ENCODE data around the gene PTPN11. TPM values are rescaled to one million over a fixed set of nuclear protein-coding genes. Genes with fewer than 3 reads are reported as not detected.

Gene PTPN11
- polyA plus RNA-seq, 12 donors, result 61.4 to 117 (median 68.5) TPM

DNA sequence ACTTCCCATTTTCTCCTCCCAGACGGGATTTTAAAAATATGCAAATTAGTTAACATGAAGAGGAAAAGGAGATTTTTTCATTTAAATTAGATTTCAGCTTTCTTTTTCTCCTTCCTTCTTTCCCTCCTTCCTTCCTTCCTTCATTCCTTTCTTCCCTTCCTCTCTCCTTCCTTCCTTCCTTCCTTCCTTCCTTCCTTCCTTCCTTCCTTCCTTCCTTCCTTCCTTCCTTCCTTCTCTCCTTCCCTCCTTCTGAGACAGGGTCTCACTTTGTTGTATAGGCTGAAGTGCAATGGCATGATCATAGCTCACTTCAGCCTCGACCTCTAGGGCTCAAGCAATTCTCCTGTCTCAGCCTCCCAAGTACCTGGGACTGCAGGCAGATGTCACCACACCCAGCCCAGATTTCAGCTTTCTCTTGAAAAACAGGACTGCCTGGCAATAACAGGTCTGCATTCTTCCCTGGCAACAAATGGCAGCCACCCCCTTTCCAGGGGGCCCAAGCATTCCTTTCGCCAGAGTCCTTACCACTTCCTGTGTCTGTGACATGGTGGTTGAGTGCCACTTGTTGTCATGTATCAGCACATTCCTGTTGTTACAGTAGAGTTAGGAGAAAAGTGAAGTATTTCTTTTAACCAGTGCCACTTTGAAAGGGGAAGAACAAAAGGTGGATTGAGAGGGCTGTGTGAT, 119.1 kb downstream of the PTPN11 start:
- DNase-seq, result no peak

DNA sequence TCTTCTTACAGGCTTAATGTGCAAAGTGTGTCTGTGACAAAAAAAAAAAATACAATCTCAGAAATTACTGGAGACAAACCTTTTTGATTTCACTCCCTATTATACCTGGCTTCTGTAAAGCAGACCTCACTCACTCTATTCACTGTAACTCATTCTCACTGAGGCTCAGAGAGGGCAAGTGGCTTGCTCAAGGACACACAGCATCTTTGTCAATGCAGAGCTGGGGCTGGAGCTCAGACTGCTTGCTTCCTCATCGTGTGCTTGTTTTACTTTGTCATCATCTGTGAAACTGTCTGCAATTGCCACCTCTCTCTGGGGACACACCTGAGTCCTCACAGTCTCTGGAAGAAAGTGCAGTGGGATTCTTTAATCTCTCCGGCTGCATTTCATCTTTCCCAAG, 120.0 kb downstream of the PTPN11 start:
- DNase-seq, result no peak

DNA sequence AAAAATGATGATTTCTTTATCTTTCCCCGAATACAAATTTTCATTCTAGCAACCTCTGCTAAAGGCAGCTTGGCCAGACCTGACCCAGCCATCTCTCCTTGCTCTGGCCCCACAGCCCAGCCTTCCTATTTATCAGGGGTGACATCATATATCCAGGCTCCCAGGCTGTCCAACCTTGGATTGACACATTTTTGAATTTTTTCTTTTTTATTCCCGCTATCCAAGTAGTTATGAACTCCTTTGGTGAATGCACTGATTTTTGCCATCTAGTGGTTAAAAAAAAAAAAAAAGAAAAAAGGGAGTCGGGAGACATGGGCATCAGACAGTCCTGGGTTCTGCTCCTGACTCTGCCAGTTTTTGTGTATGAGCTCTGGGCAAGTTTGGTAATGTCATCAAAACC, 120.5 kb downstream of the PTPN11 start:
- DNase-seq, result no peak

DNA sequence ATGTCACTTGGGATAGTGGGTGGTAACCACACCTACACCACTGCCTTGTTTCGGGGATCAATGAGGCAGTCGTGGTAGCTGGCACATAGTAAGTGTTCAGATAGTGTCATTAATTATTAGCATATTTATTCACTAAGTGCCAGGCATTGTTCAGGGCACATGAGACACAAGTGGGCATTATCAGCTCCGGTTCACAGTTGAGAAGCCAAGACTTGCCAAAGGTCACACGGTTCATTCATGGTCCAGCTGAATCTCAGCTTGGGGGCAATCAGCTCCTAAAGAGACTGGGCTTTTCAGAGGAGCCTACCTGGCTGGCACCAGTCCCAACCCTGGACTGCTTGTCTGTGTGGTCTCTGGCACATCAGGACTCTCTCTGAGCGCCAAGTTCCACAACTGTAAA, 121.3 kb downstream of the PTPN11 start:
- no peak for DNase-seq

DNA sequence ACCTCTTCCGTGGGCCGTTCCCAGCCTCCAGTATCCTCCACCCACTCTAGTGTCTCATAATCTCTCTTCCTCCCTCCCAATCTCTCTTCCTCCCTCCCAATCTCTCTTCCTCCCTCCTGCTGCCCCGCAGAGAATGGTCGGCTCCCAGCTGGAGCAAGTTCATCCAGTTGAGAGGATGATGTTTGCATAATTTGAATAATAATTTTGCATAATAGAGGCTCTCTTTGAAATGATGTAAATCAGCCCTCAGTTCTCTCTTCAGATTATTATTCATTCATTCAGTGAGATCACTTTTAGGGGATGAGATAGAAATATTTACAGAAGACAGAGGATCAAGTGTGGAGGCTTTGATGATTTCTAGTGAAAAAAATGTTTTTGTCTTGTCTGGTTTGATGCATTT, 125.0 kb downstream of the PTPN11 start:
- DNase-seq, result no peak

DNA sequence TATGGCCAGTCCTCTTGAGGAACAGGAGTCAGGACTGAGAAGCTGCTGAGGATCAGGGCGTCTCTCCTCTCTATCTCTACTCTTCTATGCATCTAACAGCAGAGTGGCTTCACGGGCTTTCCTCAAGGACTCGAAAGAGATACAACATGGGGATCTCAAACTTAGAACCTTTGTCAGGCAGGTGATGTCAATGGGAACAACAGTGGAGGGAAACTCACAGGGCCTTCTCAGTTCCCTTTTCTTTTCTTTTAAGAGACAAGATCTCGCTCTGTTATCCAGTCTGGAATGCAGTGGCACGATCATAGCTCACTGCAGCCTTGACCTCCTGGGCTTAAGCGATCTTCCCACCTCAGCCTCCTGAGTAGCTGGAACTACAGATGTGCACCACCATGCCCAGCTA, 127.6 kb downstream of the PTPN11 start:
- no peak for DNase-seq

DNA sequence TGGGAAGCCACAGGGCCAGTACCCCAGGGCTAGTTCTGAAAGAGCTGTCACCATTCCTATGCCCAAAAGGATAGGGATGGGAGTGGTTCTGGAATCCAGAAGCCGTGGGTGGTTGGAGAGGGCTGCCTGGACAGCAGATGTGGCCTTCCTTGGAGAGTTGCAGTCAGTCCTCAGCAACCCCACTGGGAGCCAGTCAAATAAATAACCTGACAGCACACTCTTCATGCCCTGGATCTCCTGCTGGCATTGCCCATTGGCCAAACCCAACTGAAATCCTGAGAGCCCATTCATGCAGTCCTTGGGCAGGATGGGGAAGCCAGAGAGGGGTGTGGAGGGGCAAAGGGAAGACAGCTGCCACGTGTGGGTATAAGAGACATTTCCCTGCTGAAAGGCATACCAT, 128.2 kb downstream of the PTPN11 start:
- DNase-seq, result no peak

DNA sequence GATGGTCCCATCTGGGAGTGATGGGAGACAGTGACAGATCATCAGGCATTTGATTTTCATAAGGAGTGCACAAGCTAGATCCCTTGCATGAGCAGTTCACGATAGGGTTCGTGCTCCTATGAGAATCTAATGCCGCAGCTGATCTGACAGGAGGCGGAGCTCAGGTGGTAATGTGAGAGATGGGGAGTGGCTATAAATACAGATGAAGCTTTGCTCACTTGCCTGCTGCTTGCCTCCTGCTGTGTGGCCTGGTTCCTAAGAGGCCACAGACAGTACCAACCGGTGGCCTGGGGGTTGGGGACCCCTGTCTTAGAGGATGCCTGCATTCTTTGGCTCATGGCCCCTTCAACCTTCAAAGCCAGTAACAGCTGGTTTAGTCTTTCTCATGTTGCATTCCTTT, 130.3 kb downstream of the PTPN11 start:
- no peak for DNase-seq

DNA sequence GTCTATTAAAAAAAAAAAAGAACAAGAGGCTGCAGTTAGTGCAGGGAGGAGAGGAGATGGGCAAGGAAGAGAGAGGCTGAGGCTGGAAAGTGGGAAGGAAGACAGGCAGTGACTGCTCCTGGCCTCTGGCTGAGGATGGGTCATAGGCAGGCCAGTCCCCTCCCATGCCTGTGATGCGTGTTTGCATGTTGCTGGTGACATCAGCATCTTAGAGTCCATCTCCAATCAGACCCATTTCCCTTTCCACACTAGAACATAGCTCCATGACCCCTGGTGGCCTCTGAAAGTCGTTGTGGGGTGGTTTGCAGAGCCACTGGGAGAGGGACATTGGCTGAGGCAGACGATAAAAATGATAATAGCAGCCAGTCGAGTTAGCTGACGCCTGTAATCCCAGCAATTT, 132.9 kb downstream of the PTPN11 start:
- DNase-seq, result no peak

DNA sequence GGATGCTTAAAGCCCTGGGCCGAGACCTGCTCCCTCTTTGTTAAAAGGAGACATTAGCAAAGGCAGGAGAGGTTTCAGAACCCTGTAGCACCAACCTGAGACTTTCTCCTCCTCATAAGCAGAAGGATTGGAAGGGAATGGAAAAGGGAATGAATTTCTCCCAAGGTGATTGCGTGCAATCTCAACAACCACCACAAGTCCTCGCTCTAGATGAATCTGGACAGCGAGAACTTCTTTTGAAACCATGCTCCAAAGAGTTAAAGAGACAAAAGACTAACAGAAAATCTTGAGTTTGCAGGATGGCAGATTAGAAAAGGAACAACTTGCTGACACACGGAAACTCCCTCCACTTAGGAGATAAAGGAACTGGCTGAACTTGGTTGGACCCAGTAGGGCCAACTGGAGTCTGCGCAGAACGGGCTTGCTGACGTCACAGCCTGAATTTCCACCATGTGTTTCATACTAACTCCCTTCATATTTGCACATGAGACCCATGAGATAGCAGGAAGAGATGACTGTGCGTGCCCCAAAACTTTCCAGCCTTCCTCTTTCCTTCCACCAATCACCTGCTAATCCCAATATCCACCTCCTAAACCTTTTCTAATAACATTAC, 137.0 kb downstream of the PTPN11 start:
- no peak for DNase-seq

DNA sequence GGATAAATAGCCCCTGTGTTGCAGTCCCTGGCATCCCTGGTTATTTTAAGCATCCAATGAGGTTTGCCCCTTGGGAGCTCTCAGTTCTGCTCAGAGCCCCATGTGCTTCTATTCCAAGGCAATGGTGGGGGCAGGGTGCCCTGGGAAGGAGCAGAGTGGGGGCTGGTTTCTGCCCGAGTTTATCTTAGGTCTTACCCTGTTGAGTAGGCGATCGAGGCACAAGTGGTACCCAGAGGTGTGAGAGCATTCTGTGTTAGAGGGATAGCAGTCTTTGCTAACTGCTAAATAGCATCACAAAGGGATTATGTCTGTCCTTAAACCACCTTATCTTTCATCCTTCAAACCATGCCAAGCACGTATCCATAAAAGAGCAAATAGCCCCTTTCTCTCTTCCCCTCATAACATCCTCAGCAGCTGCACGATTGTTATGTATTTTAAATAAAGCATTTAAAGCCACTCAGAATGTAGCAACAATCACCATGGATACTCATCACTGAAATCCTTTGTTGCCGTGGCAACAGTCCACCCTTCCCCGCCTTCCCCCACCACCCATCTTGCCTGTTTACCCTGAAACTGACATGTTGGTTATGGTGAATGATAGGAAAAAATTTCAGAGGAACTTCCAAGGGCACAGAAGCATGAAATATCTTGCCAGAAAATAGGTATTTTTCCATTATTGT, 139.3 kb downstream of the PTPN11 start:
- DNase-seq, result no peak

Other genes starting within 250 kb of the PTPN11 start
- gene HECTD4, start 36.5 kb upstream of the PTPN11 start, polyA plus RNA-seq (ENCODE audit: insufficient read length in 12 of 12), result 10 to 100 TPM in 11 of 12 donors, not detected in 1; 36.2 to 76.7 (median 51.3) TPM
- gene RPL6, start 9.3 kb upstream of the PTPN11 start, polyA plus RNA-seq (ENCODE audit: insufficient read length in 12 of 12), result 1,000 to 10,000 TPM in 11 of 12 donors, not detected in 1; 2,055 to 3,419 (median 3,197) TPM